Lung (tissue), 12 donors: ENCODE results near the gene COP1. TPM values are rescaled to one million over a fixed set of nuclear protein-coding genes. Genes with fewer than 3 reads are reported as not detected.

Experiments
- ATAC-seq: fragments of 200-7000 bp; cut with Tn5 transposase; one replicate; pipeline ENCODE4 v1.9.1; 2020; ENCODE audit warnings: moderate number of reproducible peaks; ENCODE audit not compliant: insufficient read depth, low FRiP score
- DNase-seq, 3 donors: peaks; one replicate each; pipeline ENCODE4 v3.0.0-alpha.2; 2013 to 2017
- H3K27ac ChIP-seq, 2 donors: one replicate each; pipeline ENCODE4 v1.5.1; 2013; ENCODE audit warnings: mild to moderate bottlenecking in 2 of 2, moderate library complexity in 2 of 2, control low read depth in 1 of 2, inconsistent platforms in 1 of 2, low read depth in 1 of 2, low read length in 1 of 2
- H3K27me3 ChIP-seq, 3 donors: one replicate each; pipeline ENCODE4 v1.5.1; 2013; ENCODE audit warnings: low read length in 2 of 3; ENCODE audit not compliant: control insufficient read depth in 3 of 3, insufficient read depth in 3 of 3
- H3K36me3 ChIP-seq, 4 donors: one replicate each; pipeline ENCODE4 v1.5.1; 2013; ENCODE audit warnings: low read length in 4 of 4, mild to moderate bottlenecking in 1 of 4, moderate library complexity in 1 of 4; ENCODE audit not compliant: control insufficient read depth in 4 of 4, insufficient read depth in 4 of 4
- H3K4me1 ChIP-seq, 5 donors: one replicate each; pipeline ENCODE4 v1.5.1; 2013; ENCODE audit warnings: low read length in 5 of 5, mild to moderate bottlenecking in 2 of 5, moderate library complexity in 1 of 5; ENCODE audit not compliant: control insufficient read depth in 5 of 5, insufficient read depth in 5 of 5
- H3K4me3 ChIP-seq: one replicate; pipeline ENCODE4 v1.5.1; 2013; ENCODE audit warnings: mild to moderate bottlenecking, control low read depth, moderate library complexity
- H3K9ac ChIP-seq, 2 donors: one replicate each; pipeline ENCODE4 v1.5.1; 2013; ENCODE audit warnings: low read length in 2 of 2, control low read depth in 1 of 2; ENCODE audit not compliant: insufficient read depth in 1 of 2
- H3K9me3 ChIP-seq, 4 donors: one replicate each; pipeline ENCODE4 v1.5.1; 2013; ENCODE audit warnings: low read length in 3 of 4, mild to moderate bottlenecking in 1 of 4, moderate library complexity in 1 of 4; ENCODE audit not compliant: control insufficient read depth in 4 of 4, insufficient read depth in 3 of 4
- CTCF ChIP-seq: IDR thresholded peaks from 2 replicates; pipeline ENCODE4 v1.5.1; 2012; ENCODE audit warnings: mild to moderate bottlenecking; ENCODE audit errors: control extremely low read depth, extremely low read depth
- WGBS, 2 donors: extraction: QIAGEN DNeasy Blood & Tissue Kit; methylation state at CpG; one replicate each; pipeline ENCODE4 v1.1.7; 2013; 5-methylcytosine and 5-hydroxymethylcytosine counted together
- polyA plus RNA-seq, 2 donors: library from polyadenylated mRNA; stranded (reverse); fragments of 200-250 nt; gene quantifications; one replicate each; pipeline ENCODE4 v1.2.1, GENCODE V29; 2013
- total RNA-seq, 2 donors: library from RNA; depleted of rRNA in 1 of 2; stranded (reverse); fragments of >200 nt in 1 of 2; gene quantifications; one replicate each; pipeline ENCODE4 v1.2.1, GENCODE V29; 2014 to 2021
- donor health status: control.
- donor health status: control.
- donor health status: Bipolar disorder and iron deficiency.
- donor health status: healthy.
- donor health status: DM: yes; HTN: yes; CAD: no.

Gene COP1
- total and polyA plus RNA-seq, 4 donors, result 31.3 to 71.4 (median 52.8) TPM

DNA sequence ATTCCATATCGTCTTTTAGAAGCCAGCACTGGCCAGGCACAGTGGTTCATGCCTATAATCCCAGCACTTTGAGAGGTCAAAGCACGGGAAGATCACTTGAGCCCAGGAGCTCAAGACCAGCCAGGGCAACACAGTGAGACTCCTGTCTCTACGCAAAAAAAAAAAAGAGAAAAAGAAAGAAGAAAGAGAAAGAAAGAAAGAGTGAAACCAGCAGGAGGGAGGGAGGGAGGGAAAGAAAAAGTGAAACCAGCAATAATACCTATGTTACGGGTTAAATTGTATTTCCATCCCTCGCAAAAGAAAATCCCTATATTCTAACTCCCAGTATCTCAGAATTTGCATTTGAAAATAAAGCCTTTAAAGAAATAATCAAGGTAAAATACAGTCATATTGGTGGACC, 10.4 kb downstream of the COP1 start:
- Histone ChIP-seq H3K4me1 (peaks cover 0 to 7% (median 0%) of the 10 kb centered on the region in 5 donors), H3K36me3 (no peaks in the 10 kb centered on the region), H3K9me3 (no peaks in the 10 kb centered on the region), H3K9ac (no peak overlapping the region), H3K27me3 (no peaks in the 10 kb centered on the region), H3K27ac (no peak overlapping the region), H3K4me3 (no peak overlapping the region)
- ATAC-seq (no peak), DNase-seq (no peak)
- WGBS, 2 donors, result 90 to 92% methylated on average over 5 of the region's 5 CpGs
- TF ChIP-seq CTCF, result no peak

DNA sequence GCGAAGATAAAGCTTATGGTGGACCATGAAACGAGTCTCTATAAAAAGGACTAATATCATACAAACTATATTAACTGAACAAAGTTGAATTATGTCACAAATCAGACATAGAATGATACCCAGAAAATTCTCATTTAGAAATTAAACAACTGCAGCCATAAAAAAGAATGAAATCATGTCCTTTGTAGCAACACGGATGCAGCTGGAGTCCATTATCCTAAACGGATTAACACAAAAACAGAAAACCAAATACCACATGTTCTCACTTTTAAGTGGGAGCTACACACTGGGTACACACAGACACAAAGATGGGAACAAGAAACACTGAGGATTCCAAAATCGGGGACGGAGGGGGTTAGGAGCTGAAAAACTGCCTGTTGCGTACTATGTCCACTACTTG, 11.5 kb downstream of the COP1 start:
- no peak overlapping the region for H3K4me3 ChIP-seq
- 93% methylated on average over 7 of the region's 7 CpGs for whole genome bisulfite sequencing, 2 donors
- TF ChIP-seq CTCF, result no peak
- no peaks in the 10 kb centered on the region for H3K27me3 ChIP-seq
- H3K9me3 ChIP-seq, result no peaks in the 10 kb centered on the region
- no peaks in the 10 kb centered on the region for H3K36me3 ChIP-seq
- H3K4me1 ChIP-seq, result peaks cover 0 to 7% (median 0%) of the 10 kb centered on the region in 5 donors
- no peak overlapping the region for H3K27ac ChIP-seq
- no peak for DNase-seq
- no peak for ATAC-seq
- H3K9ac ChIP-seq, result no peak overlapping the region

DNA sequence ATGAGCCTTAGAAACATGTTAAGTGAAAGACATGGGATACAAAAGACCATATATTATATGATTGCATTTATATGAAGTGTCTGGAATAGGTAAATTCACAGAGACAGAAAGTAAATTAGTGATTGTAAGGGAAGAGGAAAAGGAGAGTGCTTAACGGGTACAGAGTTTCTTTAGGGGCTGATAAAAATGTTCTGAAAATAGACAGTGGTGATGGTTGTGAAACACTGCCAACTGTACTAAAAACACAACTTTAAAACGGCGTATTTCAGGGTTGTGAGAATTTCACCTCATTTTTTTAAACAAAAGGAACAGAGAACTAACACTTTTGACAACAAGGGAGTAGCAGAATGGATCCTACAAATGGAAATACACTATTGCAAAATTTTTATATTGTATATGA, 13.4 kb downstream of the COP1 start:
- no peak for ATAC-seq
- Histone ChIP-seq H3K4me3 (no peak overlapping the region), H3K9me3 (peaks cover 0 to 3% (median 0%) of the 10 kb centered on the region in 4 donors), H3K36me3 (no peaks in the 10 kb centered on the region), H3K9ac (no peak overlapping the region), H3K27me3 (no peaks in the 10 kb centered on the region), H3K27ac (no peak overlapping the region), H3K4me1 (peaks cover 0 to 5% (median 0%) of the 10 kb centered on the region in 5 donors)
- TF ChIP-seq CTCF, result no peak
- WGBS, 2 donors, result 26 to 67% methylated on average over 3 of the region's 3 CpGs
- DNase-seq, result no peak

DNA sequence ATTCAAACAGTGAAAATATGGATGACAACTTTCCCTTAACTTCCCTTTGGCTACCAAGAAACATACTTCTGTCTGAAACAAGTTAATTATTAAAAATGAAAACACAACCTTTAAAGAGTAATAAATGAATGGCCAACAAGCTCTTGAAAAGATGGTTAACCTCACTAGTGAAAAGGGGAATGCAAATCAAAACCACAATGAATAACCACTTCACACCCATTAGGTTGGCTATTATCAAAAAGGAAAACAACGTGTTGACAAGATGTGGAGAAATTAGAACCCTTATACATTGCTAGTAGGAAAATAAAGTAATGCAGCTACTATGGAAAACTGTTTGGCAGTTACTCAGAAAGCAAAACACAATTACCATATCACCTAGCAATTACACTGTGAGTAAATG, 14.1 kb downstream of the COP1 start:
- no peak for TF ChIP-seq CTCF
- H3K27ac ChIP-seq, result no peak overlapping the region
- no peak overlapping the region for H3K4me3 ChIP-seq
- H3K27me3 ChIP-seq, result no peaks in the 10 kb centered on the region
- ATAC-seq (no peak), DNase-seq (no peak)
- 57 to 79% methylated on average over 1 of the region's 1 CpG for WGBS, 2 donors
- peaks cover 0 to 5% (median 0%) of the 10 kb centered on the region in 5 donors for H3K4me1 ChIP-seq
- no peaks in the 10 kb centered on the region for H3K36me3 ChIP-seq
- H3K9ac ChIP-seq, result no peak overlapping the region
- H3K9me3 ChIP-seq, result peaks cover 0 to 4% (median 0%) of the 10 kb centered on the region in 4 donors
